SK-N-SH (cell line): ENCODE measurements around the gene PTPN14. TPM values are rescaled to one million over a fixed set of nuclear protein-coding genes. Genes with fewer than 3 reads are reported as not detected.

Experiments
- CTCF ChIA-PET: fragments of 300-600, 350-600 bp; formaldehyde crosslinking; extraction: SDS; loops from one replicate; lab custom pipeline; 2021; lab: Yijun Ruan, JAX
- POLR2A ChIA-PET: fragments of 350-600 bp; sonication (Branson Sonifier 250); formaldehyde crosslinking; extraction: SDS; loops from one replicate; lab custom pipeline; 2020; ENCODE audit warnings: antibody characterized with exemption, inconsistent platforms; lab: Yijun Ruan, JAX
- DNase-seq: peaks from one replicate; pipeline ENCODE4 v3.0.0; 2012
- H2AFZ ChIP-seq: fragments of 200-600 bp; sonication (generic); 2 replicates; pipeline ENCODE4 v1.8.1; 2016; ENCODE audit warnings: antibody characterized with exemption, mild to moderate bottlenecking, low read depth
- H3F3A ChIP-seq: fragments of 200-600 bp; sonication (generic); replicated peaks from 2 replicates; pipeline ENCODE3; 2016; ENCODE audit warnings: antibody characterized with exemption, mild to moderate bottlenecking; ENCODE audit not compliant: insufficient read depth
- H3K27ac ChIP-seq, 2 experiments: fragments of 200-500 bp in 1 of 2; fragments of 200-600 bp in 1 of 2; sonication (Bioruptor generic) in 1 of 2; sonication (generic), shearing (Covaris generic) in 1 of 2; 2 replicates each; pipeline versions ENCODE4 v1.5.1 to v1.6.1; 2014 to 2016; ENCODE audit warnings: low read depth in 2 of 2, inconsistent platforms in 1 of 2, low read length in 1 of 2, mild to moderate bottlenecking in 1 of 2, mixed read lengths in 1 of 2
- H3K27me3 ChIP-seq: fragments of 200-600 bp; sonication (generic), shearing (Covaris generic); 2 replicates; pipeline ENCODE4 v1.6.1; 2016; ENCODE audit warnings: mixed run types; ENCODE audit not compliant: insufficient read depth
- H3K36me3 ChIP-seq, 2 experiments: fragments of 200-500 bp in 1 of 2; fragments of 200-600 bp in 1 of 2; sonication (Bioruptor generic) in 1 of 2; sonication (generic) in 1 of 2; replicated peaks in 1 of 2; 2 replicates each; pipeline versions ENCODE3 to v1.5.1; 2014 to 2016; ENCODE audit warnings: low read length in 1 of 2, mild to moderate bottlenecking in 1 of 2; ENCODE audit not compliant: insufficient read depth in 2 of 2, control insufficient read depth in 1 of 2
- H3K4me1 ChIP-seq, 2 experiments: fragments of 200-500 bp in 1 of 2; fragments of 200-600 bp in 1 of 2; sonication (Bioruptor generic) in 1 of 2; sonication (generic), shearing (Covaris generic) in 1 of 2; 2 replicates each; pipeline versions ENCODE4 v1.5.1 to v1.6.1; 2014 to 2016; ENCODE audit warnings: low read depth in 1 of 2, low read length in 1 of 2, mixed run types in 1 of 2; ENCODE audit not compliant: insufficient read depth in 2 of 2, control insufficient read depth in 1 of 2
- H3K4me2 ChIP-seq: fragments of 200-600 bp; sonication (generic), shearing (Covaris generic); 2 replicates; pipeline ENCODE4 v1.6.1; 2017; ENCODE audit warnings: mixed run types
- H3K4me3 ChIP-seq, 2 experiments: fragments of 200-500 bp in 1 of 2; fragments of 200-600 bp in 1 of 2; sonication (Bioruptor generic) in 1 of 2; sonication (generic), shearing (Covaris generic) in 1 of 2; 2 replicates each; pipeline versions ENCODE4 v1.5.1 to v1.8.1; 2014 to 2016; ENCODE audit warnings: low read depth in 2 of 2, inconsistent platforms in 1 of 2, low read length in 1 of 2, mild to moderate bottlenecking in 1 of 2, mixed read lengths in 1 of 2, moderate library complexity in 1 of 2
- H3K79me2 ChIP-seq: fragments of 200-600 bp; sonication (generic); 2 replicates; pipeline ENCODE4 v1.8.1; 2017; ENCODE audit warnings: mild to moderate bottlenecking; ENCODE audit not compliant: insufficient read depth
- H3K9ac ChIP-seq: fragments of 200-600 bp; sonication (generic); 2 replicates; pipeline ENCODE4 v1.6.1; 2017; ENCODE audit warnings: mixed run types
- H3K9me2 ChIP-seq: fragments of 200-600 bp; sonication (generic); 2 replicates; pipeline ENCODE4 v1.6.1; 2017; ENCODE audit warnings: mixed run types
- H3K9me3 ChIP-seq: fragments of 200-600 bp; sonication (generic); 2 replicates; pipeline ENCODE4 v1.6.1; 2017; ENCODE audit warnings: mixed run types, mild to moderate bottlenecking, moderate library complexity
- H4K20me1 ChIP-seq: fragments of 200-600 bp; sonication (generic); 2 replicates; pipeline ENCODE4 v1.6.1; 2017; ENCODE audit warnings: mild to moderate bottlenecking, mixed run types; ENCODE audit not compliant: insufficient read depth
- EZH2phosphoT487 ChIP-seq: fragments of 200-600 bp; sonication (generic); IDR thresholded peaks from 2 replicates; pipeline ENCODE4 v1.6.1; 2017; ENCODE audit warnings: low read depth, mixed run types, mild to moderate bottlenecking, antibody characterized with exemption, moderate library complexity, borderline replicate concordance
- FOSL2 ChIP-seq: IDR thresholded peaks from 2 replicates; pipeline ENCODE4 v1.4.0; 2012; ENCODE audit warnings: low read depth, mild to moderate bottlenecking, moderate library complexity, borderline replicate concordance
- FOXM1 ChIP-seq: IDR thresholded peaks from 2 replicates; pipeline ENCODE4 v1.4.0; 2012; ENCODE audit warnings: low read depth, mild to moderate bottlenecking
- GABPA ChIP-seq: IDR thresholded peaks from 2 replicates; pipeline ENCODE4 v1.4.0; 2012; ENCODE audit warnings: low read depth, mild to moderate bottlenecking
- GATA2 ChIP-seq: sonication (generic); formaldehyde crosslinking; IDR thresholded peaks from 2 replicates; pipeline ENCODE4 v1.5.0; 2020; ENCODE audit warnings: mild to moderate bottlenecking, missing genetic modification reagents
- JUND ChIP-seq: IDR thresholded peaks from 2 replicates; pipeline ENCODE4 v1.4.0; 2012
- MEF2A ChIP-seq: IDR thresholded peaks from 2 replicates; pipeline ENCODE4 v1.4.0; 2012; ENCODE audit warnings: low read depth, borderline replicate concordance
- MXI1 ChIP-seq: IDR thresholded peaks from 2 replicates; pipeline ENCODE4 v1.6.1; 2012; ENCODE audit warnings: mild to moderate bottlenecking, low read depth, low read length, improper control_type of control experiment
- NFIC ChIP-seq: IDR thresholded peaks from 2 replicates; pipeline ENCODE4 v1.4.0; 2012; ENCODE audit warnings: borderline replicate concordance
- NRF1 ChIP-seq: IDR thresholded peaks from 2 replicates; pipeline ENCODE4 v1.6.1; 2012; ENCODE audit warnings: low read depth, mild to moderate bottlenecking, low read length
- POLR2AphosphoS5 ChIP-seq: IDR thresholded peaks from 2 replicates; pipeline ENCODE4 v1.6.1; 2012; ENCODE audit warnings: low read depth, low read length
- RAD21 ChIP-seq: IDR thresholded peaks from 2 replicates; pipeline ENCODE4 v1.6.1; 2012; ENCODE audit warnings: mild to moderate bottlenecking, low read length
- RFX5 ChIP-seq: IDR thresholded peaks from 2 replicates; pipeline ENCODE4 v1.6.1; 2012; ENCODE audit warnings: mild to moderate bottlenecking, improper control_type of control experiment, low read length
- RXRA ChIP-seq: IDR thresholded peaks from 2 replicates; pipeline ENCODE4 v1.4.0; 2012; ENCODE audit warnings: low read depth, mild to moderate bottlenecking, borderline replicate concordance
- SIN3A ChIP-seq: IDR thresholded peaks from 2 replicates; pipeline ENCODE4 v1.6.1; 2012; ENCODE audit warnings: low read depth, mild to moderate bottlenecking, low read length, moderate library complexity, borderline replicate concordance
- SMC3 ChIP-seq: IDR thresholded peaks from 2 replicates; pipeline ENCODE4 v1.6.1; 2012; ENCODE audit warnings: low read depth, low read length, improper control_type of control experiment
- TAF1 ChIP-seq: IDR thresholded peaks from 2 replicates; pipeline ENCODE4 v1.6.1; 2012; ENCODE audit warnings: low read depth, mild to moderate bottlenecking, low read length, moderate library complexity, borderline replicate concordance
- TCF12 ChIP-seq: IDR thresholded peaks from 2 replicates; pipeline ENCODE4 v1.4.0; 2012
- YY1 ChIP-seq: IDR thresholded peaks from 2 replicates; pipeline ENCODE4 v1.4.0; 2012; ENCODE audit warnings: low read depth, mild to moderate bottlenecking
- WGBS: methylation state at CpG from one replicate; pipeline ENCODE4 v1.1.6; 2017; ENCODE audit warnings: low lambda C conversion rate; 5-methylcytosine and 5-hydroxymethylcytosine counted together
- polyA plus RNA-seq, 3 experiments: library from polyadenylated mRNA; depleted of rRNA; stranded (reverse); fragments of >200 nt; gene quantifications; 2 replicates each; pipeline ENCODE4 v1.2.3, GENCODE V29; 2012
- TF ChIP-seq, protein P1 (sequence below): IDR thresholded peaks from 2 replicates; pipeline ENCODE4 v1.4.0; 2012; ENCODE audit warnings: low read depth, borderline replicate concordance
- TF ChIP-seq, protein P2 (sequence below): IDR thresholded peaks from 2 replicates; pipeline ENCODE4 v1.4.0; 2012; ENCODE audit warnings: low read depth
- TF ChIP-seq, protein P3 (sequence below): IDR thresholded peaks from 2 replicates; pipeline ENCODE4 v1.6.1; 2012; ENCODE audit warnings: mild to moderate bottlenecking, low read depth, low read length, moderate library complexity
- TF ChIP-seq, protein P4 (sequence below): IDR thresholded peaks from 2 replicates; pipeline ENCODE4; 2012

Gene PTPN14
- polyA plus RNA-seq, 1 of the 3 experiments (the other 2 are of a cell fraction) = 12.8 TPM

DNA sequence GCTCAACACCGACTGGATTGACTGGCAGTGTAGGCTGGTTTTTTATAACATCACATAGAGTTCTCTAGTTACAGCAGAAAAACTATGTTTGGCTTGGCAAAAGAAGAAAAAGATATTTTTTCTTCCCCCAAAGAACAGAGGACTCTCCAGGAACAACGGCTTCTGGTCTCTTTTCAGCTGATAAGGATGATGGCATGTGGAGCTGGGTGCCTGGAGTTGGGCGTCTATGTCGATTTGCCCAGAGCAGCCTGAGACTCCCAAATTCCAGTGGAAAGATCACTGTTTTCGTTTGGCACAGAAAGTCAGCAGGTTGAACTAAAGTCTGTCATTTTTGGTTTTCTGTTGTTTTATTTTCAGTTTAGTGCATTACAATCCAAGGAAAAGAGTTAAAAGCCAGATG lies 179.3 kb downstream of the PTPN14 start:
- Histone ChIP-seq H3K27ac (no peak overlapping the region), H3K9ac (no peak overlapping the region), H3K36me3 (peaks cover 62 to 78% of the 10 kb centered on the region in 2 experiments), H3K79me2 (peaks cover 44% of the 10 kb centered on the region), H3K27me3 (no peaks in the 10 kb centered on the region), H3K9me3 (no peaks in the 10 kb centered on the region), H3F3A (peaks cover 6% of the 10 kb centered on the region), H3K4me1 (no peaks in the 10 kb centered on the region; a peak in 1 of 4 replicates), H3K9me2 (no peaks in the 10 kb centered on the region), H2AFZ (no peak overlapping the region), H3K4me2 (no peak overlapping the region), H3K4me3 (no peak overlapping the region), H4K20me1 (no peaks in the 10 kb centered on the region)
- no peak for TF ChIP-seq RXRA
- TF ChIP-seq, protein P1, sequence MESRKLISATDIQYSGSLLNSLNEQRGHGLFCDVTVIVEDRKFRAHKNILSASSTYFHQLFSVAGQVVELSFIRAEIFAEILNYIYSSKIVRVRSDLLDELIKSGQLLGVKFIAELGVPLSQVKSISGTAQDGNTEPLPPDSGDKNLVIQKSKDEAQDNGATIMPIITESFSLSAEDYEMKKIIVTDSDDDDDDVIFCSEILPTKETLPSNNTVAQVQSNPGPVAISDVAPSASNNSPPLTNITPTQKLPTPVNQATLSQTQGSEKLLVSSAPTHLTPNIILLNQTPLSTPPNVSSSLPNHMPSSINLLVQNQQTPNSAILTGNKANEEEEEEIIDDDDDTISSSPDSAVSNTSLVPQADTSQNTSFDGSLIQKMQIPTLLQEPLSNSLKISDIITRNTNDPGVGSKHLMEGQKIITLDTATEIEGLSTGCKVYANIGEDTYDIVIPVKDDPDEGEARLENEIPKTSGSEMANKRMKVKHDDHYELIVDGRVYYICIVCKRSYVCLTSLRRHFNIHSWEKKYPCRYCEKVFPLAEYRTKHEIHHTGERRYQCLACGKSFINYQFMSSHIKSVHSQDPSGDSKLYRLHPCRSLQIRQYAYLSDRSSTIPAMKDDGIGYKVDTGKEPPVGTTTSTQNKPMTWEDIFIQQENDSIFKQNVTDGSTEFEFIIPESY = no peak
- TF ChIP-seq JUND = no peak
- TF ChIP-seq, protein P2, sequence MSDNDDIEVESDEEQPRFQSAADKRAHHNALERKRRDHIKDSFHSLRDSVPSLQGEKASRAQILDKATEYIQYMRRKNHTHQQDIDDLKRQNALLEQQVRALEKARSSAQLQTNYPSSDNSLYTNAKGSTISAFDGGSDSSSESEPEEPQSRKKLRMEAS = no peak
- no peak for TF ChIP-seq POLR2AphosphoS5
- no peak for TF ChIP-seq SIN3A
- no peak for TF ChIP-seq RFX5
- CTCF ChIA-PET = interaction anchor here (1.8 kb wide), 1 partner anchor 40 kb away, joined by 3 read pairs; no protein-coding TSS in a partner anchor
- WGBS = 82% methylated on average over 5 of the region's 5 CpGs
- POLR2A ChIA-PET = no interaction called here
- no peak for DNase-seq

DNA sequence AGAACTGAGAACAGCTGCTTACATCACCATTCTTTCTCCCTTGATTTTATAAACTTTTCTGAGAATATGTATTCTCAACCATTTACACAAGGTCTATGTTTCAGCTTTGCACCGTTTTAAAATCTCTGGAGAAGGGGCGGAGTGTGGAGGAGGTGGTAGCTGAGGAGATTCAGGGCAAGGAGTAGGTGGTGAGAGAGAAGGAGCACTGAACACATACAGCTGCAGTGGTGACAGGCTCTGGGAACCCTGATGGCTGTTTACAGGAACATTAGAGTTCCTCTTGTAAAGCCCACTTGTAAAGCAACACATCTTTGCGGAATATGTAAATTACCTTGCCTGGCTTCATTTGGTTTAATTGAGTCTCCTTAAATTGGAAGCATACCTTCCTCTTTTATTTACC lies 180.8 kb downstream of the PTPN14 start:
- Histone ChIP-seq H4K20me1 (no peaks in the 10 kb centered on the region), H3K9me2 (no peaks in the 10 kb centered on the region), H3K4me1 (no peaks in the 10 kb centered on the region), H3K4me2 (no peak overlapping the region), H3K27ac (no peak overlapping the region), H3F3A (peaks cover 6% of the 10 kb centered on the region), H3K9ac (no peak overlapping the region), H3K27me3 (no peaks in the 10 kb centered on the region), H3K4me3 (no peak overlapping the region), H3K36me3 (peaks cover 52 to 70% of the 10 kb centered on the region in 2 experiments), H3K9me3 (no peaks in the 10 kb centered on the region), H2AFZ (no peak overlapping the region), H3K79me2 (peaks cover 41% of the 10 kb centered on the region)
- POLR2A ChIA-PET = no interaction called here
- WGBS = 100% methylated on average over 3 of the region's 3 CpGs
- TF ChIP-seq FOSL2 (no peak), EZH2phosphoT487 (no peak), SMC3 (no peak), NRF1 (no peak), RFX5 (no peak), GABPA (no peak), RAD21 (no peak), TCF12 (no peak), JUND (no peak), NFIC (no peak), YY1 (no peak), MEF2A (no peak), GATA2 (CRISPR knock-in tag) (no peak), TAF1 (no peak), MXI1 (no peak), FOXM1 (no peak), SIN3A (no peak)
- TF ChIP-seq, protein P3, sequence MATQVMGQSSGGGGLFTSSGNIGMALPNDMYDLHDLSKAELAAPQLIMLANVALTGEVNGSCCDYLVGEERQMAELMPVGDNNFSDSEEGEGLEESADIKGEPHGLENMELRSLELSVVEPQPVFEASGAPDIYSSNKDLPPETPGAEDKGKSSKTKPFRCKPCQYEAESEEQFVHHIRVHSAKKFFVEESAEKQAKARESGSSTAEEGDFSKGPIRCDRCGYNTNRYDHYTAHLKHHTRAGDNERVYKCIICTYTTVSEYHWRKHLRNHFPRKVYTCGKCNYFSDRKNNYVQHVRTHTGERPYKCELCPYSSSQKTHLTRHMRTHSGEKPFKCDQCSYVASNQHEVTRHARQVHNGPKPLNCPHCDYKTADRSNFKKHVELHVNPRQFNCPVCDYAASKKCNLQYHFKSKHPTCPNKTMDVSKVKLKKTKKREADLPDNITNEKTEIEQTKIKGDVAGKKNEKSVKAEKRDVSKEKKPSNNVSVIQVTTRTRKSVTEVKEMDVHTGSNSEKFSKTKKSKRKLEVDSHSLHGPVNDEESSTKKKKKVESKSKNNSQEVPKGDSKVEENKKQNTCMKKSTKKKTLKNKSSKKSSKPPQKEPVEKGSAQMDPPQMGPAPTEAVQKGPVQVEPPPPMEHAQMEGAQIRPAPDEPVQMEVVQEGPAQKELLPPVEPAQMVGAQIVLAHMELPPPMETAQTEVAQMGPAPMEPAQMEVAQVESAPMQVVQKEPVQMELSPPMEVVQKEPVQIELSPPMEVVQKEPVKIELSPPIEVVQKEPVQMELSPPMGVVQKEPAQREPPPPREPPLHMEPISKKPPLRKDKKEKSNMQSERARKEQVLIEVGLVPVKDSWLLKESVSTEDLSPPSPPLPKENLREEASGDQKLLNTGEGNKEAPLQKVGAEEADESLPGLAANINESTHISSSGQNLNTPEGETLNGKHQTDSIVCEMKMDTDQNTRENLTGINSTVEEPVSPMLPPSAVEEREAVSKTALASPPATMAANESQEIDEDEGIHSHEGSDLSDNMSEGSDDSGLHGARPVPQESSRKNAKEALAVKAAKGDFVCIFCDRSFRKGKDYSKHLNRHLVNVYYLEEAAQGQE = no peak
- TF ChIP-seq, protein P4, sequence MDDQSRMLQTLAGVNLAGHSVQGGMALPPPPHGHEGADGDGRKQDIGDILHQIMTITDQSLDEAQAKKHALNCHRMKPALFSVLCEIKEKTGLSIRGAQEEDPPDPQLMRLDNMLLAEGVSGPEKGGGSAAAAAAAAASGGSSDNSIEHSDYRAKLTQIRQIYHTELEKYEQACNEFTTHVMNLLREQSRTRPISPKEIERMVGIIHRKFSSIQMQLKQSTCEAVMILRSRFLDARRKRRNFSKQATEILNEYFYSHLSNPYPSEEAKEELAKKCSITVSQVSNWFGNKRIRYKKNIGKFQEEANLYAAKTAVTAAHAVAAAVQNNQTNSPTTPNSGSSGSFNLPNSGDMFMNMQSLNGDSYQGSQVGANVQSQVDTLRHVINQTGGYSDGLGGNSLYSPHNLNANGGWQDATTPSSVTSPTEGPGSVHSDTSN = no peak
- TF ChIP-seq, protein P2 = no peak
- no peak for DNase-seq
- CTCF ChIA-PET = interaction anchor here (1.8 kb wide), 1 partner anchor 214 kb away, joined by 6 read pairs; no protein-coding TSS in a partner anchor
